Testis (tissue), 3 donors: ENCODE measurements around the gene SVEP1. TPM values are rescaled to one million over a fixed set of nuclear protein-coding genes. Genes with fewer than 3 reads are reported as not detected.
"Not testable (repeated sequence)": the region's sequence is repeated elsewhere in the genome, so short reads cannot be mapped to it uniquely, and the experiment has no call there.

Experiments used
- DNase-seq: peaks from one replicate; pipeline ENCODE4 v3.0.0-alpha.2; 2019
- H3K27ac ChIP-seq, 2 donors: fragments of 200-600 bp; sonication (generic); one replicate each; pipeline ENCODE4 v1.5.1; 2019
- H3K27me3 ChIP-seq: fragments of 200-600 bp; sonication (generic); one replicate; pipeline ENCODE4 v1.5.1; 2019
- H3K36me3 ChIP-seq: fragments of 200-600 bp; sonication (generic); one replicate; pipeline ENCODE4 v1.5.1; 2017; ENCODE audit warnings: low read depth; ENCODE audit errors: missing control alignments
- H3K4me1 ChIP-seq: fragments of 200-600 bp; sonication (generic); one replicate; pipeline ENCODE4 v1.5.1; 2019
- H3K4me3 ChIP-seq, 2 donors: fragments of 200-600 bp; sonication (generic); one replicate each; pipeline ENCODE4 v1.5.1; 2017 to 2019
- H3K9me3 ChIP-seq: fragments of 200-600 bp; sonication (generic); one replicate; pipeline ENCODE4 v1.5.1; 2017
- CTCF ChIP-seq, 3 experiments: fragments of 450-650 bp in 2 of 3; fragments of 200-600 bp in 1 of 3; sonication (generic) in 1 of 3; IDR thresholded peaks; one replicate each; pipeline ENCODE4 v1.5.1; 2016 to 2019; ENCODE audit warnings: antibody characterized with exemption in 3 of 3, mild to moderate bottlenecking in 2 of 3, moderate library complexity in 1 of 3
- POLR2A ChIP-seq: fragments of 450-650 bp; IDR thresholded peaks from one replicate; pipeline ENCODE4 v1.6.1; 2017; ENCODE audit warnings: antibody characterized with exemption, mild to moderate bottlenecking, moderate library complexity
- WGBS, 2 donors: methylation state at CpG; one replicate each; pipeline ENCODE4 v1.1.5; 2018; 5-methylcytosine and 5-hydroxymethylcytosine counted together
- intact Hi-C: fragments of 100-400 bp; cut with DNase I; formaldehyde crosslinking; loops from one replicate; pipeline ENCODE4 v1.15.1; 2023; ENCODE audit warnings: low total_unique reads
- polyA plus RNA-seq: library from polyadenylated mRNA; stranded (reverse); fragments of 350-450 nt; fragmentation: Illumina TruSeq; extraction: RNeasy Lipid Tissue Mini Kit (QIAGEN cat#74804); gene quantifications from one replicate; pipeline ENCODE4 v1.2.3, GENCODE V29; 2014; ENCODE audit warnings: low read depth, low replicate concordance; ENCODE audit not compliant: insufficient read depth
- total RNA-seq, 2 donors: library from RNA; depleted of rRNA; stranded (reverse); fragments of >200 nt; gene quantifications; one replicate each; pipeline ENCODE4 v1.2.3, GENCODE V29; 2016

The SVEP1 gene
- total and polyA plus RNA-seq, 3 donors from 2014 or later: 4.6 to 7.9 (median 6.9) TPM

GRCh38 chr9:110531776-110532175 is 47.8 kb downstream of the SVEP1 start:
- intact Hi-C loops: no loop called here
- TF ChIP-seq CTCF (IDR thresholded peaks at IDR 0.05): no peak
- no peak for TF ChIP-seq POLR2A

GRCh38 chr9:110531241-110531640 is 48.3 kb downstream of the SVEP1 start:
- intact Hi-C loops, H3K36me3 ChIP-seq, H3K27me3 ChIP-seq, H3K4me1 ChIP-seq, DNase-seq, H3K4me3 ChIP-seq, H3K9me3 ChIP-seq, H3K27ac ChIP-seq: not testable (repeated sequence)
- WGBS, 2 donors: 79 to 94% methylated on average over 1 of the region's 1 CpG

More at GRCh38 chr9:110531776-110532175, 47.8 kb downstream of the SVEP1 start:
- DNase-seq: no peak
- no peak overlapping the region for H3K4me3 ChIP-seq
- H3K27ac ChIP-seq: no peak overlapping the region
- no peaks in the 10 kb centered on the region for H3K36me3 ChIP-seq
- H3K27me3 ChIP-seq: no peaks in the 10 kb centered on the region
- H3K9me3 ChIP-seq: no peaks in the 10 kb centered on the region
- no peaks in the 10 kb centered on the region for H3K4me1 ChIP-seq

- no peak for TF ChIP-seq POLR2A
- no peak for TF ChIP-seq CTCF (IDR thresholded peaks at IDR 0.05)
- DNase-seq: no peak
- H3K27me3 ChIP-seq: no peaks in the 10 kb centered on the region
- intact Hi-C loops: no loop called here
- no peaks in the 10 kb centered on the region for H3K36me3 ChIP-seq
- H3K4me3 ChIP-seq: no peak overlapping the region
- H3K27ac ChIP-seq: no peak overlapping the region
- no peaks in the 10 kb centered on the region for H3K4me1 ChIP-seq
- H3K9me3 ChIP-seq: no peaks in the 10 kb centered on the region
These were observed 50.9 kb downstream of the SVEP1 start for GRCh38 chr9:110528645-110529044.

GRCh38 chr9:110526426-110526825 is 53.1 kb downstream of the SVEP1 start:
- Histone ChIP-seq H3K4me3 (no peak overlapping the region), H3K4me1 (no peaks in the 10 kb centered on the region), H3K27ac (no peak overlapping the region), H3K9me3 (no peaks in the 10 kb centered on the region), H3K27me3 (no peaks in the 10 kb centered on the region), H3K36me3 (no peaks in the 10 kb centered on the region)
- intact Hi-C loops: no loop called here
- TF ChIP-seq CTCF (IDR thresholded peaks at IDR 0.05) (no peak), POLR2A (no peak)
- no peak for DNase-seq
- 80 to 89% methylated on average over 1 of the region's 1 CpG for WGBS, 2 donors

GRCh38 chr9:110521206-110521605 is 58.3 kb downstream of the SVEP1 start:
- Histone ChIP-seq H3K27me3 (no peaks in the 10 kb centered on the region), H3K36me3 (no peaks in the 10 kb centered on the region), H3K4me1 (no peaks in the 10 kb centered on the region), H3K4me3 (no peak overlapping the region), H3K27ac (no peak overlapping the region), H3K9me3 (no peaks in the 10 kb centered on the region)
- DNase-seq: no peak
- 93 to 96% methylated on average over 2 of the region's 2 CpGs for WGBS, 2 donors
- TF ChIP-seq POLR2A (no peak), CTCF (IDR thresholded peaks at IDR 0.05) (no peak)
- intact Hi-C loops: no loop called here
